HCT116 (cell line): ENCODE data around the gene FLACC1. TPM values are rescaled to one million over a fixed set of nuclear protein-coding genes. Genes with fewer than 3 reads are reported as not detected.

Experiments used
- ATAC-seq: fragments of 200-7000 bp; cut with Tn5 transposase; 2 replicates; pipeline ENCODE4 v1.9.1; 2020; ENCODE audit warnings: mild to moderate bottlenecking, moderate library complexity
- BruUV-seq: library from RNA; stranded (reverse); fragments of 400-500 nt; replicated peaks from 2 replicates; lab custom pipeline; 2021; lab: Mats Ljungman, UMichigan
- CTCF ChIA-PET: fragments of 300-600 bp; sonication (Branson Sonifier 250); formaldehyde crosslinking; loops from one replicate; lab custom pipeline; 2021; ENCODE audit warnings: antibody characterized with exemption; lab: Charles Lee
- POLR2A ChIA-PET: fragments of 300-600, 350-600 bp; sonication (Branson Sonifier 250); formaldehyde crosslinking; loops from one replicate; lab custom pipeline; 2021; ENCODE audit warnings: antibody characterized with exemption; lab: Charles Lee
- RAD21 ChIA-PET, 2 experiments: fragments of 300-600 bp; sonication (Branson Sonifier 250); formaldehyde crosslinking; loops; one replicate each; lab custom pipeline; 2023; ENCODE audit warnings: low total read pairs in 2 of 2; ENCODE audit not compliant: uncharacterized antibody in 2 of 2, unreplicated experiment in 2 of 2, low non-redundant PET in 1 of 2; lab: Charles Lee
- DNase-seq: peaks from one replicate; pipeline ENCODE4 v3.0.0-alpha.2; 2010; ENCODE audit warnings: low read depth, low spot score
- H2AFZ ChIP-seq: fragments of 200-600 bp; shearing (Covaris generic), sonication (generic); 2 replicates; pipeline ENCODE4 v1.6.1; 2017; ENCODE audit warnings: low read depth, mixed run types, mixed read lengths, antibody characterized with exemption, low read length; ENCODE audit not compliant: poor library complexity, severe bottlenecking
- H3K27ac ChIP-seq: 2 replicates; pipeline ENCODE4 v1.5.1; 2012; ENCODE audit warnings: low read depth, low read length
- H3K27me3 ChIP-seq: fragments of 200-600 bp; sonication (generic); 2 replicates; pipeline ENCODE4 v1.6.1; 2016; ENCODE audit warnings: mixed run types, low read length, mixed read lengths; ENCODE audit not compliant: insufficient read depth
- H3K36me3 ChIP-seq, 2 experiments: fragments of 200-500 bp in 1 of 2; fragments of 200-600 bp in 1 of 2; sonication (Bioruptor generic) in 1 of 2; sonication (generic) in 1 of 2; 2 replicates each; pipeline versions ENCODE4 v1.5.1 to v1.6.1; 2014 to 2016; ENCODE audit warnings: low read length in 2 of 2, inconsistent platforms in 1 of 2, mixed read lengths in 1 of 2, mixed run types in 1 of 2; ENCODE audit not compliant: insufficient read depth in 2 of 2, control insufficient read depth in 1 of 2
- H3K4me1 ChIP-seq, 2 experiments: fragments of 200-600 bp in 1 of 2; sonication (generic) in 1 of 2; 2 replicates each; pipeline versions ENCODE4 v1.5.1 to v1.6.1; 2012 to 2017; ENCODE audit warnings: low read length in 2 of 2, inconsistent platforms in 1 of 2, mild to moderate bottlenecking in 1 of 2, mixed read lengths in 1 of 2, mixed run types in 1 of 2, moderate library complexity in 1 of 2; ENCODE audit not compliant: insufficient read depth in 2 of 2, control insufficient read depth in 1 of 2
- H3K4me2 ChIP-seq: fragments of 200-600 bp; sonication (generic); 2 replicates; pipeline ENCODE4 v1.6.1; 2017; ENCODE audit warnings: mixed run types, low read length, mixed read lengths
- H3K4me3 ChIP-seq, 2 experiments: fragments of 200-600 bp in 1 of 2; sonication (generic) in 1 of 2; replicated peaks in 1 of 2; 2 replicates each; pipeline ENCODE4 v1.5.1; 2011 to 2016; ENCODE audit warnings: low read length in 2 of 2, control low read depth in 1 of 2, low read depth in 1 of 2, mild to moderate bottlenecking in 1 of 2, mixed read lengths in 1 of 2, mixed run types in 1 of 2
- H3K79me2 ChIP-seq: fragments of 200-600 bp; sonication (generic); 2 replicates; pipeline ENCODE4 v1.6.1; 2017; ENCODE audit warnings: mild to moderate bottlenecking, mixed run types, low read length, moderate library complexity, mixed read lengths; ENCODE audit not compliant: insufficient read depth
- H3K9ac ChIP-seq: fragments of 200-600 bp; sonication (generic); 2 replicates; pipeline ENCODE4 v1.6.1; 2016; ENCODE audit warnings: low read length, mixed read lengths
- H3K9me2 ChIP-seq: fragments of 200-600 bp; sonication (generic), shearing (Covaris generic); 2 replicates; pipeline ENCODE4 v1.6.1; 2017; ENCODE audit warnings: mixed run types, mild to moderate bottlenecking, moderate library complexity; ENCODE audit not compliant: insufficient read depth
- H3K9me3 ChIP-seq, 2 experiments: fragments of 200-500 bp in 1 of 2; fragments of 200-600 bp in 1 of 2; sonication (Bioruptor generic) in 1 of 2; sonication (generic) in 1 of 2; 2 replicates each; pipeline ENCODE4 v1.6.1; 2014 to 2017; ENCODE audit warnings: low read length in 2 of 2, mixed read lengths in 2 of 2, inconsistent platforms in 1 of 2, low read depth in 1 of 2, mild to moderate bottlenecking in 1 of 2, mixed run types in 1 of 2, moderate library complexity in 1 of 2; ENCODE audit not compliant: control insufficient read depth in 1 of 2, insufficient read depth in 1 of 2
- H4K20me1 ChIP-seq: fragments of 200-600 bp; sonication (generic), shearing (Covaris generic); 2 replicates; pipeline ENCODE4 v1.6.1; 2017; ENCODE audit warnings: mixed run types, mild to moderate bottlenecking, moderate library complexity; ENCODE audit not compliant: insufficient read depth
- ATF3 ChIP-seq: IDR thresholded peaks from 2 replicates; pipeline ENCODE4 v1.6.1; 2012
- CTCF ChIP-seq, 3 experiments: fragments of 200-600 bp in 1 of 3; sonication (generic) in 1 of 3; IDR thresholded peaks in 2 of 3; conservative IDR thresholded peaks in 1 of 3; 2 replicates each; pipeline ENCODE4 v1.5.1; 2012 to 2017; ENCODE audit warnings: low read depth in 2 of 3, low read length in 2 of 3, antibody characterized with exemption in 1 of 3, borderline replicate concordance in 1 of 3, control low read depth in 1 of 3, mild to moderate bottlenecking in 1 of 3, mixed read lengths in 1 of 3, mixed run types in 1 of 3, moderate library complexity in 1 of 3; ENCODE audit not compliant: insufficient read depth in 1 of 3
- EGR1 ChIP-seq: IDR thresholded peaks from 2 replicates; pipeline ENCODE4 v1.6.1; 2012; ENCODE audit warnings: low read depth
- ELF1 ChIP-seq: IDR thresholded peaks from 2 replicates; pipeline ENCODE4 v1.6.1; 2012; ENCODE audit warnings: low read depth, borderline replicate concordance
- EZH2 ChIP-seq: fragments of 200-600 bp; sonication (generic); IDR thresholded peaks from 2 replicates; pipeline ENCODE4 v1.6.1; 2017; ENCODE audit warnings: antibody characterized with exemption, mixed run types
- EZH2phosphoT487 ChIP-seq: fragments of 200-600 bp; IDR thresholded peaks from 2 replicates; pipeline ENCODE4 v1.6.1; 2018; ENCODE audit warnings: antibody characterized with exemption, borderline replicate concordance
- FOSL1 ChIP-seq: IDR thresholded peaks from 2 replicates; pipeline ENCODE4 v1.6.1; 2012; ENCODE audit warnings: low read depth
- JUND ChIP-seq: IDR thresholded peaks from 2 replicates; pipeline ENCODE4 v1.6.1; 2012
- POLR2A ChIP-seq: IDR thresholded peaks from 2 replicates; pipeline ENCODE4 v1.7.0; 2011; ENCODE audit warnings: borderline replicate concordance; ENCODE audit not compliant: insufficient read depth, insufficient read length; ENCODE audit errors: extremely low read depth
- SIN3A ChIP-seq: IDR thresholded peaks from 2 replicates; pipeline ENCODE4 v1.6.1; 2012; ENCODE audit warnings: low read depth
- SP1 ChIP-seq: IDR thresholded peaks from 2 replicates; pipeline ENCODE4 v1.6.1; 2012; ENCODE audit warnings: low read depth
- YY1 ChIP-seq: IDR thresholded peaks from 2 replicates; pipeline ENCODE4 v1.6.1; 2011; ENCODE audit warnings: low read length, low read depth, moderate library complexity, mild to moderate bottlenecking; ENCODE audit not compliant: insufficient replicate concordance; ENCODE audit errors: extremely low read depth
- ZBTB33 ChIP-seq: IDR thresholded peaks from 2 replicates; pipeline ENCODE4 v1.6.1; 2011; ENCODE audit warnings: mild to moderate bottlenecking, low read length, moderate library complexity; ENCODE audit not compliant: insufficient replicate concordance; ENCODE audit errors: extremely low read depth
- ZFX ChIP-seq: fragments of 450-650 bp; IDR thresholded peaks from 2 replicates; pipeline ENCODE4 v1.6.1; 2017
- ZNF274 ChIP-seq: fragments of 200-500 bp; sonication (Bioruptor generic); IDR thresholded peaks from 2 replicates; pipeline ENCODE4 v1.6.1; 2014; ENCODE audit warnings: mild to moderate bottlenecking, low read depth, low read length, inconsistent platforms
- intact Hi-C: fragments of 100-400 bp; cut with micrococcal nuclease; formaldehyde crosslinking; loops from 2 replicates; pipeline ENCODE4 v1.10.0; 2022
- total RNA-seq: library from RNA; stranded (reverse); gene quantifications from one replicate; pipeline ENCODE4 v1.2.1, GENCODE V29; 2021; ENCODE audit not compliant: unreplicated experiment

Gene FLACC1
- total RNA-seq, 1 experiment from 2014 or later = 0.74 TPM

- Histone ChIP-seq H3K36me3 (no peaks in the 10 kb centered on the region), H3K4me3 (no peak overlapping the region), H4K20me1 (no peaks in the 10 kb centered on the region), H3K9me2 (no peaks in the 10 kb centered on the region), H3K9ac (no peak overlapping the region), H3K4me1 (peaks cover 16 to 20% of the 10 kb centered on the region in 2 experiments), H3K27ac (no peak overlapping the region), H3K4me2 (no peak overlapping the region), H3K79me2 (peaks cover 62% of the 10 kb centered on the region), H3K9me3 (no peaks in the 10 kb centered on the region), H2AFZ (no peak overlapping the region)
- ChIA-PET CTCF (no interaction called here), RAD21 (no interaction called here)
- DNase-seq (no peak), ATAC-seq (no peak)
- intact Hi-C loops = no loop called here
- no TSS peak for BruUV-seq
- TF ChIP-seq ZBTB33 (no peak), ATF3 (no peak), ZNF274 (no peak), EGR1 (no peak), FOSL1 (no peak)
- TF ChIP-seq, all 23 proteins: peak for 0
- no peaks in the 10 kb centered on the region for H3K27me3 ChIP-seq
- POLR2A ChIA-PET = no interaction called here
These were observed 93.4 kb downstream of the FLACC1 start for GRCh38 chr2:201263779-201264178.

GRCh38 chr2:201262718-201263117 is 94.4 kb downstream of the FLACC1 start:
- ATAC-seq (no peak), DNase-seq (no peak)
- Histone ChIP-seq H3K36me3 (no peaks in the 10 kb centered on the region), H3K9me2 (no peaks in the 10 kb centered on the region), H3K79me2 (peaks cover 67% of the 10 kb centered on the region), H3K9me3 (no peaks in the 10 kb centered on the region), H2AFZ (no peak overlapping the region), H4K20me1 (no peaks in the 10 kb centered on the region), H3K9ac (no peak overlapping the region), H3K27me3 (no peaks in the 10 kb centered on the region), H3K27ac (no peak overlapping the region), H3K4me1 (peaks cover 16 to 30% of the 10 kb centered on the region in 2 experiments), H3K4me2 (no peak overlapping the region), H3K4me3 (no peak overlapping the region)
- ChIA-PET POLR2A (no interaction called here), CTCF (no interaction called here), RAD21 (no interaction called here)
- intact Hi-C loops = no loop called here
- no TSS peak for BruUV-seq
- TF ChIP-seq EZH2phosphoT487 (no peak), EZH2 (no peak), SP1 (no peak), YY1 (no peak), ELF1 (no peak), ZFX (no peak), CTCF (IDR thresholded peaks at IDR 0.05 in 2 of 3, conservative IDR thresholded peaks at IDR 0.05 in 1 of 3; ENCODE audit: borderline replicate concordance in 1 of 3, insufficient read depth in 1 of 3, low read depth in 2 of 3, low read length in 2 of 3) (no peak), SIN3A (no peak), ATF3 (no peak), ZBTB33 (no peak), POLR2A (no peak), JUND (no peak)
